Testis (tissue), 3 donors: ENCODE data around the gene MYO7B. TPM values are rescaled to one million over a fixed set of nuclear protein-coding genes. Genes with fewer than 3 reads are reported as not detected.

Source experiments
- DNase-seq: peaks from one replicate; pipeline ENCODE4 v3.0.0-alpha.2; 2019
- H3K27ac ChIP-seq, 2 donors: fragments of 200-600 bp; sonication (generic); one replicate each; pipeline ENCODE4 v1.5.1; 2019
- H3K27me3 ChIP-seq: fragments of 200-600 bp; sonication (generic); one replicate; pipeline ENCODE4 v1.5.1; 2019
- H3K36me3 ChIP-seq: fragments of 200-600 bp; sonication (generic); one replicate; pipeline ENCODE4 v1.5.1; 2017; ENCODE audit warnings: low read depth; ENCODE audit errors: missing control alignments
- H3K4me1 ChIP-seq: fragments of 200-600 bp; sonication (generic); one replicate; pipeline ENCODE4 v1.5.1; 2019
- H3K4me3 ChIP-seq, 2 donors: fragments of 200-600 bp; sonication (generic); one replicate each; pipeline ENCODE4 v1.5.1; 2017 to 2019
- H3K9me3 ChIP-seq: fragments of 200-600 bp; sonication (generic); one replicate; pipeline ENCODE4 v1.5.1; 2017
- CTCF ChIP-seq, 3 experiments: fragments of 450-650 bp in 2 of 3; fragments of 200-600 bp in 1 of 3; sonication (generic) in 1 of 3; IDR thresholded peaks; one replicate each; pipeline ENCODE4 v1.5.1; 2016 to 2019; ENCODE audit warnings: antibody characterized with exemption in 3 of 3, mild to moderate bottlenecking in 2 of 3, moderate library complexity in 1 of 3
- POLR2A ChIP-seq: fragments of 450-650 bp; IDR thresholded peaks from one replicate; pipeline ENCODE4 v1.6.1; 2017; ENCODE audit warnings: antibody characterized with exemption, mild to moderate bottlenecking, moderate library complexity
- WGBS, 2 donors: methylation state at CpG; one replicate each; pipeline ENCODE4 v1.1.5; 2018; 5-methylcytosine and 5-hydroxymethylcytosine counted together
- intact Hi-C: fragments of 100-400 bp; cut with DNase I; formaldehyde crosslinking; loops from one replicate; pipeline ENCODE4 v1.15.1; 2023; ENCODE audit warnings: low total_unique reads
- polyA plus RNA-seq: library from polyadenylated mRNA; stranded (reverse); fragments of 350-450 nt; fragmentation: Illumina TruSeq; extraction: RNeasy Lipid Tissue Mini Kit (QIAGEN cat#74804); gene quantifications from one replicate; pipeline ENCODE4 v1.2.3, GENCODE V29; 2014; ENCODE audit warnings: low read depth, low replicate concordance; ENCODE audit not compliant: insufficient read depth
- total RNA-seq, 2 donors: library from RNA; depleted of rRNA; stranded (reverse); fragments of >200 nt; gene quantifications; one replicate each; pipeline ENCODE4 v1.2.3, GENCODE V29; 2016

Gene MYO7B
- total and polyA plus RNA-seq, 3 donors from 2014 or later = 3.6 to 5.6 (median 4.2) TPM

GRCh38 chr2:127610561-127610960 is 75.1 kb downstream of the MYO7B start:
- H3K27ac ChIP-seq = no peak overlapping the region
- H3K27me3 ChIP-seq = no peaks in the 10 kb centered on the region
- 94 to 100% methylated on average over 1 of the region's 1 CpG for WGBS, 2 donors
- H3K4me3 ChIP-seq = no peak overlapping the region
- TF ChIP-seq POLR2A (no peak), CTCF (IDR thresholded peaks at IDR 0.05) (no peak)
- intact Hi-C loops = no loop called here
- DNase-seq = no peak
- no peaks in the 10 kb centered on the region for H3K36me3 ChIP-seq
- H3K9me3 ChIP-seq = no peaks in the 10 kb centered on the region
- no peaks in the 10 kb centered on the region for H3K4me1 ChIP-seq

GRCh38 chr2:127611076-127611925 is 75.8 kb downstream of the MYO7B start:
- TF ChIP-seq CTCF (IDR thresholded peaks at IDR 0.05) (no peak), POLR2A (no peak)
- no peaks in the 10 kb centered on the region for H3K9me3 ChIP-seq
- H3K4me1 ChIP-seq = no peaks in the 10 kb centered on the region
- no peak overlapping the region for H3K27ac ChIP-seq
- H3K36me3 ChIP-seq = no peaks in the 10 kb centered on the region
- H3K4me3 ChIP-seq = no peak overlapping the region
- H3K27me3 ChIP-seq = no peaks in the 10 kb centered on the region
- intact Hi-C loops = no loop called here
- no peak for DNase-seq
- WGBS, 2 donors = 88 to 93% methylated on average over 7 to 11 of the region's 11 CpGs

- TF ChIP-seq POLR2A = no peak
- TF ChIP-seq CTCF (IDR thresholded peaks at IDR 0.05) = no peak
- H3K27ac ChIP-seq = no peak overlapping the region
- DNase-seq = no peak
- H3K4me1 ChIP-seq = no peaks in the 10 kb centered on the region
- intact Hi-C loops = no loop called here
- H3K9me3 ChIP-seq = no peaks in the 10 kb centered on the region
- H3K27me3 ChIP-seq = no peaks in the 10 kb centered on the region
- H3K36me3 ChIP-seq = no peaks in the 10 kb centered on the region
- 88 to 96% methylated on average over 13 of the region's 13 CpGs for WGBS, 2 donors
- no peak overlapping the region for H3K4me3 ChIP-seq
These were observed 76.8 kb downstream of the MYO7B start for GRCh38 chr2:127612111-127612822.

- H3K27me3 ChIP-seq = no peaks in the 10 kb centered on the region
- no peaks in the 10 kb centered on the region for H3K4me1 ChIP-seq
- WGBS, 2 donors = 92 to 100% methylated on average over 2 of the region's 2 CpGs
- TF ChIP-seq POLR2A (no peak), CTCF (IDR thresholded peaks at IDR 0.05) (no peak)
- intact Hi-C loops = no loop called here
- no peak overlapping the region for H3K4me3 ChIP-seq
- H3K27ac ChIP-seq = no peak overlapping the region
- no peaks in the 10 kb centered on the region for H3K36me3 ChIP-seq
- H3K9me3 ChIP-seq = no peaks in the 10 kb centered on the region
- DNase-seq = no peak
These were observed 78.8 kb downstream of the MYO7B start for GRCh38 chr2:127614246-127614645.
